Glutamatergic neuron (in vitro differentiated cells): ENCODE results near the gene PLEKHA6. TPM values are rescaled to one million over a fixed set of nuclear protein-coding genes. Genes with fewer than 3 reads are reported as not detected.

Experiments
- DNase-seq: peaks from one replicate; pipeline ENCODE4 v3.0.0; 2022
- H3K27ac Mint-ChIP-seq: one replicate; pipeline ENCODE4 v1.8.0; 2020; ENCODE audit warnings: mild to moderate bottlenecking, mixed read lengths, inconsistent platforms; ENCODE audit not compliant: unreplicated experiment
- H3K27me3 Mint-ChIP-seq: one replicate; pipeline ENCODE4 v1.8.0; 2020; ENCODE audit warnings: mild to moderate bottlenecking, moderate library complexity, mixed read lengths, inconsistent platforms; ENCODE audit not compliant: unreplicated experiment
- H3K36me3 Mint-ChIP-seq: one replicate; pipeline ENCODE4 v1.8.0; 2020; ENCODE audit warnings: mild to moderate bottlenecking, mixed read lengths, inconsistent platforms; ENCODE audit not compliant: unreplicated experiment
- H3K4me1 Mint-ChIP-seq: one replicate; pipeline ENCODE4 v1.8.0; 2020; ENCODE audit warnings: mild to moderate bottlenecking, low read depth, mixed read lengths, inconsistent platforms; ENCODE audit not compliant: unreplicated experiment
- H3K4me3 Mint-ChIP-seq: one replicate; pipeline ENCODE4 v1.8.0; 2020; ENCODE audit warnings: mild to moderate bottlenecking, mixed read lengths, inconsistent platforms; ENCODE audit not compliant: unreplicated experiment
- H3K9me3 Mint-ChIP-seq: one replicate; pipeline ENCODE4 v1.8.0; 2020; ENCODE audit warnings: mild to moderate bottlenecking, moderate library complexity, mixed read lengths, inconsistent platforms; ENCODE audit not compliant: unreplicated experiment
- CTCF ChIP-seq: fragments of 200-600 bp; sonication (generic); IDR thresholded peaks from one replicate; pipeline ENCODE4 v1.5.0; 2021; ENCODE audit not compliant: partially characterized antibody, unreplicated experiment
- total RNA-seq: library from RNA; stranded (reverse); fragmentation: NEBNext Ultra II Directional; extraction: Animal tissue kit (Norgen Biotek cat#: 25700); gene quantifications from one replicate; pipeline ENCODE4 v1.2.1, GENCODE V29; 2021; ENCODE audit not compliant: unreplicated experiment

Gene PLEKHA6
- total RNA-seq, 1 donor from 2014 or later: 72.7 TPM

GRCh38 chr1:204216880-204217647 is 142.7 kb downstream of the PLEKHA6 start:
- DNase-seq: no peak
- Mint-ChIP-seq H3K27me3 (peaks cover 4% of the 10 kb centered on the region), H3K9me3 (peaks cover 3% of the 10 kb centered on the region), H3K4me3 (no peak overlapping the region), H3K36me3 (no peaks in the 10 kb centered on the region), H3K4me1 (peaks cover 12% of the 10 kb centered on the region), H3K27ac (no peak overlapping the region)
- no peak for TF ChIP-seq CTCF

DNA sequence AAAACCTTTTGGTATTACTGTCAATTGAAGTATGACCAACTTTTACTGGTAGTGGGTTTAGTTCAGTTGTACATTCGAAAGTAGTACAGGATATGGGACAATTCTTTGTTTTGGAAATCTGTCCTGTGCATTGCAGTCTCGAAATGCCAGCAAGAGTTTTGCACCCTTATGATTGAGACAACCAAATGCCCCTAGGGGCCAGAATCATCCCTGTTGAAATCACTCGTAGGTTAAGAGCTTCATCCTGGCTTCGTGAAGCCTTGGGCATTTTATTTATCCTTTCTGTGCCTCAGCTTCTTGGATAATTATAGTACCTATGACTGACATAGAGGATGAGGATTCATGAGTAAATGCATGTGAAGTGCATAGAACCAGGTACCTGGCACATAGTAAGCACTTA is 143.5 kb downstream of the PLEKHA6 start:
- TF ChIP-seq CTCF: no peak
- peaks cover 12% of the 10 kb centered on the region for H3K4me1 Mint-ChIP-seq
- H3K9me3 Mint-ChIP-seq: peaks cover 3% of the 10 kb centered on the region
- no peak overlapping the region for H3K4me3 Mint-ChIP-seq
- H3K27me3 Mint-ChIP-seq: peaks cover 4% of the 10 kb centered on the region
- no peak for DNase-seq
- no peak overlapping the region for H3K27ac Mint-ChIP-seq
- H3K36me3 Mint-ChIP-seq: no peaks in the 10 kb centered on the region

GRCh38 chr1:204213668-204214662 is 145.8 kb downstream of the PLEKHA6 start, which contains the start of gene GOLT1A:
Gene GOLT1A, minus strand, starts transcription at chr1:204213988. Its CDS starts 82 bp downstream, at chr1:204213906.
- TF ChIP-seq CTCF: peak; percentile 59
- H3K27ac Mint-ChIP-seq: no peak within 1 kb of the TSS
- peaks cover 3% of the 10 kb centered on the region for H3K9me3 Mint-ChIP-seq
- peaks cover 4% of the 10 kb centered on the region for H3K27me3 Mint-ChIP-seq
- H3K4me3 Mint-ChIP-seq: peak within 1 kb of the TSS; percentile 87
- peaks cover 7% of the 10 kb centered on the region for H3K4me1 Mint-ChIP-seq
- no peaks in the 10 kb centered on the region for H3K36me3 Mint-ChIP-seq
- DNase-seq: peak; percentile 73

DNA sequence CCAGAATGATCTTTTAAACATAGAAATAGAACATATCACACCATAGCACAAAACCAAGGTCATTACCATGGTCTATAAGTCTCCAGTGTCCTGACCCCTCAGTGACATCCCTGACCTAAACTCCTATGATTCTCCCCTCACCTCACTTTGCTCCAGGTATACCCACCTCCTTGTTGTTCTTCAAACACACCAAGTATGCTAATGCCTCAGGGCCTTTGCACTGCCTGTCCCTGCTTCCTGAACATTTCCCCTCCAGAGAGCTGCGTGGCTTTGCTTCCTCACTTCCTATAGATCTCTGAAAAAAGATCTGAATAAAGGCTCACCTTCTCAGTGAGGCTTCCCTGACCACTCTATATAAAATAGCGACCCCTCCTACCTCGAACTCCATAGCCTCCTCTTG is 147.0 kb downstream of the PLEKHA6 start:
- TF ChIP-seq CTCF: no peak
- H3K4me3 Mint-ChIP-seq: no peak overlapping the region
- H3K27ac Mint-ChIP-seq: no peak overlapping the region
- peaks cover 5% of the 10 kb centered on the region for H3K4me1 Mint-ChIP-seq
- peaks cover 6% of the 10 kb centered on the region for H3K27me3 Mint-ChIP-seq
- no peak for DNase-seq
- peaks cover 3% of the 10 kb centered on the region for H3K9me3 Mint-ChIP-seq
- H3K36me3 Mint-ChIP-seq: no peaks in the 10 kb centered on the region
